Measurements from ENCODE around the gene GNB1L.

GNB1L gene

DNA sequence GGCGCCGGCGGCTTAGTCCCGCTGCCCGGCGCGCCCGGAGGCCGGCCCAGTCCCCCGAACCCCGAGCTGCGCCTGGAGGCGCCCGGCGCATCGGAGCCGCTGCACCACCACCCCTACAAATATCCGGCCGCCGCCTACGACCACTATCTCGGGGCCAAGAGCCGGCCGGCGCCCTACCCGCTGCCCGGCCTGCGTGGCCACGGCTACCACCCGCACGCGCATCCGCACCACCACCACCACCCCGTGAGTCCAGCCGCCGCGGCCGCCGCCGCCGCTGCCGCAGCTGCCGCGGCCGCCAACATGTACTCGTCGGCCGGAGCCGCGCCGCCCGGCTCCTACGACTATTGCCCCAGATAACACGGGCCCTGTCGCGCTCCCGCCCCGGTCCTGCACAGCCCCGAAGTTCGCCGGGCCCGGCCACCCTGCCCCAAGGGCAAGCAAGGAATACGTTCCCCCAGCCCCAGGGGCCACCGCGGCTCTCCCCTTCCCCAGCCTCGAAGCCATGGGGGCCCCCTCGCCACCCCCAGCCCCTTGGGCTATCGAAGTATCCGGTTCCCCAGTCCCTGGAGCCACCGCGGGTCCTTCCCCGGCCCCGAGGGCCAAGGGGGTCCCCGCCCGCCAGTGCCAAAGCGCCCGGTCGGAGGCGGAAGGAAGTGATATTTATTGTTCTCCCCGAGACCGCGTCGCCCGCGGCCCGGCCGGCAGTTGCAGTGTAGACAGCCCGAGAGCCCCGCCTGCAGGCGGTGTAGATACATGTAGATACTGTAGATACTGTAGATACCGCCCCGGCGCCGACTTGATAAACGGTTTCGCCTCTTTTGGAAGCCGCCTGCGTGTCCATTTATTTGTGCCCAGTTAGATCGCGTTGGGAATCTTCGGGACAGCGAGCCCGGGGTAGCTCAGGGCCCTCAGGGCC, 87.9 kb downstream of the GNB1L start:
- peaks cover 10% of the 10 kb centered on the region for H3K4me1 ChIP-seq (ENCODE audit: control insufficient read depth, insufficient read depth, low read length)
- H3K36me3 ChIP-seq (ENCODE audit: insufficient read depth, low read length), result peaks cover 42% of the 10 kb centered on the region
- H3K9ac ChIP-seq (ENCODE audit: low read depth, low read length), result no peak overlapping the region
- no peak overlapping the region for H3K4me2 ChIP-seq (ENCODE audit: low read length)
- H3K27me3 ChIP-seq (ENCODE audit: control insufficient read depth, insufficient read depth, low read length), result no peaks in the 10 kb centered on the region
- no peaks in the 10 kb centered on the region for H3K9me3 ChIP-seq (replicated peaks; ENCODE audit: low read length)
- no peak overlapping the region for H3K4me3 ChIP-seq (ENCODE audit: low read length)

DNA sequence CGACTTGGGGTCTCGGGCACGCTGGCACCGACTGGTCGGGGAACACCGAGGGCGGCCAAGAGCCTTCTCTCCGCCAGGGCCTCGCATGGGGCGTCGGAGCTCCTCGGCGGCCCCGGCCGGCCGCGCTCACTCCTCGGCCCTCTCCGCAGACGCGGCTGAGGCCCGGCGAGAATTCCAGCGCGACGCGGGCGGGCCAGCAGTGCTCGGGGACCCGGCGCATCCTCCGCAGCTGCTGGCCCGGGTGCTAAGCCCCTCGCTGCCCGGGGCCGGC, 88.5 kb downstream of the GNB1L start:
- Histone ChIP-seq H3K9me3 (replicated peaks; ENCODE audit: low read length) (no peaks in the 10 kb centered on the region), H3K27me3 (ENCODE audit: control insufficient read depth, insufficient read depth, low read length) (no peaks in the 10 kb centered on the region), H3K36me3 (ENCODE audit: insufficient read depth, low read length) (peaks cover 42% of the 10 kb centered on the region), H3K4me2 (ENCODE audit: low read length) (no peak overlapping the region), H3K4me1 (ENCODE audit: control insufficient read depth, insufficient read depth, low read length) (peaks cover 10% of the 10 kb centered on the region), H3K9ac (ENCODE audit: low read depth, low read length) (no peak overlapping the region), H3K4me3 (ENCODE audit: low read length) (no peak overlapping the region)

DNA sequence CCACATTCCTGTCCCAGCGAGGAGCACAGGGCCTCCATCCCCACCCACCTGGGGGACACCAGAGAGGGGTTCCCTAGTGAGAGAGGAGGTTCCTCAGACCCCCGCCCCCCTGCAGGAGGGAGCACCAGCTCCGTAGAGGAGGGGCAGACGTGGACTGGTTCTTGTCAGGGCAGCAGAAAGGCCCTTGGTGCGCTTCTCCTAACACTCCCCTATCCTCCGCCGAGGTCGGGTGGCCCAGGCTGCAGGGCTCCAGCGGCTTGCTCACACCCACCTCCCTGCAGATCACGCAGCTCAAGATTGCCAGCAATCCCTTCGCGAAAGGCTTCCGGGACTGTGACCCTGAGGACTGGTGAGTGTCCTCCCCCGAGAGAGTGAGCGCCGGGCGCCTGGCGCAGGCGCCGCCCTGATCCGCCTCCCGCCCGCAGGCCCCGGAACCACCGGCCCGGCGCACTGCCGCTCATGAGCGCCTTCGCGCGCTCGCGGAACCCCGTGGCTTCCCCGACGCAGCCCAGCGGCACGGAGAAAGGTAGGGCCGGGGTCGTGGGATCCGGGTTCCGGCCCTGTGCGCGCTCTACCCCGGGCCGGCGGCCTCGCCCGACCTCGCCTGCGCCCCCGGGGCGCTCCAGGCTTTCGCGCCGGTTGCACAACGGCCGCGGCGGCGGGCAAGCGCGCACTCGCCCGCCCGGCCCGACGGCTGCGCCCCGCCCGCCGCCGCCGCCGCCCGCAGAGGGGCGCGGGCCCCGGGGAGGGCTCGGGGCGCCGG, 89.0 kb downstream of the GNB1L start:
- no peak overlapping the region for H3K9ac ChIP-seq (ENCODE audit: low read depth, low read length)
- H3K36me3 ChIP-seq (ENCODE audit: insufficient read depth, low read length), result peaks cover 41% of the 10 kb centered on the region
- no peak overlapping the region for H3K4me3 ChIP-seq (ENCODE audit: low read length)
- H3K27me3 ChIP-seq (ENCODE audit: control insufficient read depth, insufficient read depth, low read length), result no peaks in the 10 kb centered on the region
- no peaks in the 10 kb centered on the region for H3K9me3 ChIP-seq (replicated peaks; ENCODE audit: low read length)
- peaks cover 10% of the 10 kb centered on the region for H3K4me1 ChIP-seq (ENCODE audit: control insufficient read depth, insufficient read depth, low read length)
- H3K4me2 ChIP-seq (ENCODE audit: low read length), result no peak overlapping the region

DNA sequence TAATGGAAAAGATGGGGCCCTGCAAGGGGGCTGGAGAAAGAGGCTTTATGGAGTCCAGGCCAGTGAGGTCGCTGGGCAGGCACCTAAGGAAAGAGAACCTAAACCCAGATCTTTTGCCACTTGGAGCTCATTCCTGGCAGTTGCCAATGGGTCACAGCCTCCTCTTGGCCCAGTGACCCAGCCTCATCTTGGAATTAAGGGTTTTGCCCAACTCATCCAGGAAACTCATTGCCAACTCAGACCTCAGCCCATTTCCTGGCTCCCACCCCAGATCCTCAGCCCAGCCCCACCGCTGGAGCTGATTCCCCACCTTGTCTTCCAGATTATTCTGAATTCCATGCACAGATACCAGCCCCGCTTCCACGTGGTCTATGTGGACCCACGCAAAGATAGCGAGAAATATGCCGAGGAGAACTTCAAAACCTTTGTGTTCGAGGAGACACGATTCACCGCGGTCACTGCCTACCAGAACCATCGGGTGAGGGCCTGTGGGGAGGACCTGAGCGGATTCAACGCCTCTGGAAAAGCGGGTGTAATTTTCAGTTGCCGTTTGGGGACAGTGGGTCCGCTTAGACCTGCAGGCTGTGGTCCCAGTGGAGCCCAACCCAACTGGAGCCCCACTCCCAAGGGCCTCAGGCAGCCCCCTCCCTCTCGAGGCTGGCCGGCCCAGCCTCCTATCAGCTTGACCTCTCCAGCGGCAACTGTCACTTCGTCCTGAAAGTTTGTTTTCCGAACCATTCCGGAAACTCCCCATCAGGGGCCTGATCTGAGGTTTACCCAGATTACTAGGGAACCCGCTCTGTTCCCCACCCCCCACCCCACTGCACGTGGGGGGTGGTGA, 89.8 kb downstream of the GNB1L start:
- no peak overlapping the region for H3K4me2 ChIP-seq (ENCODE audit: low read length)
- no peak overlapping the region for H3K9ac ChIP-seq (ENCODE audit: low read depth, low read length)
- no peaks in the 10 kb centered on the region for H3K27me3 ChIP-seq (ENCODE audit: control insufficient read depth, insufficient read depth, low read length)
- H3K36me3 ChIP-seq (ENCODE audit: insufficient read depth, low read length), result peaks cover 38% of the 10 kb centered on the region
- no peak overlapping the region for H3K4me3 ChIP-seq (ENCODE audit: low read length)
- peaks cover 10% of the 10 kb centered on the region for H3K4me1 ChIP-seq (ENCODE audit: control insufficient read depth, insufficient read depth, low read length)
- no peaks in the 10 kb centered on the region for H3K9me3 ChIP-seq (replicated peaks; ENCODE audit: low read length)

DNA sequence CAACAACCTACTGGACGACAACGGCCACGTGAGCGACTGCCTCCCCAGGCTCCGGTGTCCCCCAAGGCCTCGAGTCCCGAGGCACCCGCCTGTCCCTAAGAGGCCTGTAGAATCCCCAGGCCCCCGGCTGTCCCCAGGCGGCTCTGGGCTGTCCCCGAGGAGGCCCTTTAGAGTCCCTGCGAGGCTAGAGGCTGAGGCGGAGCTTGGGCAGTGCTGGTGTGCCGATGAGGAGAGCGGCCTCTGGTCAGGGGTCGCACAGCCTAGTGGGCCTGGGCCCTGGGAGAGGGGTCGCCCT, 90.4 kb downstream of the GNB1L start:
- peaks cover 33% of the 10 kb centered on the region for H3K36me3 ChIP-seq (ENCODE audit: insufficient read depth, low read length)
- H3K4me3 ChIP-seq (ENCODE audit: low read length), result no peak overlapping the region
- H3K27me3 ChIP-seq (ENCODE audit: control insufficient read depth, insufficient read depth, low read length), result no peaks in the 10 kb centered on the region
- H3K9me3 ChIP-seq (replicated peaks; ENCODE audit: low read length), result no peaks in the 10 kb centered on the region
- H3K9ac ChIP-seq (ENCODE audit: low read depth, low read length), result no peak overlapping the region
- H3K4me2 ChIP-seq (ENCODE audit: low read length), result no peak overlapping the region
- peaks cover 10% of the 10 kb centered on the region for H3K4me1 ChIP-seq (ENCODE audit: control insufficient read depth, insufficient read depth, low read length)

DNA sequence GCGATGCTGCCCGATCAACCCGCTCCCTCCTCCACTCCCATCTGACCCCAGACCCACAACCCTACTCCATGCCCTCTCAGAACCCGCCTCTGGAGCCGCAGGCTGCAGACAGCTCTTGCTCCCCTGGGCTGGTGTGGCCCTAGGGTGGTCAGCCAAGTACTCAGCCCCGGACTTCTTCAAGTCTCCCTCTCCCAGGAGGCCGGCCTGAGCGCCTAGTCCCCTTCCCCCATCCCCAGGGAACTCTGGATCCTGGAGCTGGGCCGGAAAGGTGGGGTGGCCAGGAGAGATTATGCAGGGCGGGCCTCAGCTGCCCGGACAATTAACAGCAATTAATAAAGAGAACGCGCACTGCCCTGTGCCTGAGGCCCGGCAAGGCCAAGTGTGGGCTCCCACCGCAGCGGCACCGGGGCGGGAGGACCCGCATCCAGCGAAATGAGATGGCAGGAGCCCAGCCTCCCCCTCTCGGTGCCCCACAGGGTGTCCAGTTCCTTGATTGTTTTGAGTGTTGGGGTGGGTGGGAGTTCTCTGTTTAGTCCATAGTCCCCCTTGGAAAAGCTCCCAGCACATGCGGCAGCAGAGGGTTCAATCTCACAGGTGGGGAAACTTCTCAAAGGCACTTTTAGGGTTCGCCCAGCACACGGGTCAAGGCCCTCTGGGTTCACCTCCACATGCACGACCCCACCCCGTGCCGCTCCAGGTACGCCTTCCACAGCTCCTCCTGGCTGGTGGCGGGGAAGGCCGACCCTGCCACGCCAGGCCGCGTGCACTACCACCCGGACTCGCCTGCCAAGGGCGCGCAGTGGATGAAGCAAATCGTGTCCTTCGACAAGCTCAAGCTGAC, 91.0 kb downstream of the GNB1L start:
- H3K4me3 ChIP-seq (ENCODE audit: low read length), result peak overlapping the region; percentile 75
- no peaks in the 10 kb centered on the region for H3K9me3 ChIP-seq (replicated peaks; ENCODE audit: low read length)
- H3K36me3 ChIP-seq (ENCODE audit: insufficient read depth, low read length), result peaks cover 29% of the 10 kb centered on the region
- peaks cover 10% of the 10 kb centered on the region for H3K4me1 ChIP-seq (ENCODE audit: control insufficient read depth, insufficient read depth, low read length)
- H3K27me3 ChIP-seq (ENCODE audit: control insufficient read depth, insufficient read depth, low read length), result no peaks in the 10 kb centered on the region
- peak overlapping the region; percentile 99 for H3K4me2 ChIP-seq (ENCODE audit: low read length)
- H3K9ac ChIP-seq (ENCODE audit: low read depth, low read length), result no peak overlapping the region

DNA sequence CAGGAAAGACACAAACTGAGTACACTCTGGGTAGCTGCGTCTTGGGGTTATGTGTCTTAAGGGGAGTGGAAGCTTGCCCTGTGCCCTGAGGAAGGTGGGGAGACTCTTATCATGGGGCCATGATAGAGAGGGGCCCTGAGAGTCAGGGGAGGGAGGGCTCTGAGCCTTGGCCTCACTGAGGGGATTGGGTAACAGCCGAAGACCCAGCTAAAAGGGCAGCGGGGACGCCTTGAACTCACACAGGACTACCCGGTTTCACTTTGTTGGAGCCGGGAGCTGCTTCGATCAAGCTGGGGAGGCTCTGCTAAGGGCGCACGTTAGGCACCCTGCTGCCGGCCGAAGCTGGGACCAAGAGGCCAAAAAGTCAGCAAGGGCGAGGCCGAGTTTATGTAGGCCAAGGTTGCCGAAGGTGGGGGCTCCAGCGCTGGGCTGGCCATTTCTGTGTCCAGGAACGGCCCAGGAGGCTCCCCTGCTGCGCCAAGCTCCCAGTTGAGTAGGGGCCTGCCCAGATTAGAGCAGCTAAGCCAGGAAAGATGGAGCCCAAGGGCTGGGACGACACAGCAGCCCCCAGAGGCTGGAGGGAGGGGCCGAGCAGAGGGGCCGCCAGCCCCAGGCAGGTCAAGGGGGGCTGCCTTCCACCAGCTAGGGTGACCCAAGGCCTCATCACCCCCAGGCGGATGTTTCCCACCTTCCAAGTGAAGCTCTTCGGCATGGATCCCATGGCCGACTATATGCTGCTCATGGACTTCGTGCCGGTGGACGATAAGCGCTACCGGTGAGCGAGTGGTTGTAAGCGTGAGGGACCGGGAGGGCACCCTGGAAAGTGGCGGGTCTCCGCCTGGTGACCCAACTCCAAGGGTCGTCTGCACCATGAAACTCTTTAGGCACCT, 91.9 kb downstream of the GNB1L start:
- Histone ChIP-seq H3K36me3 (ENCODE audit: insufficient read depth, low read length) (peaks cover 22% of the 10 kb centered on the region), H3K4me1 (ENCODE audit: control insufficient read depth, insufficient read depth, low read length) (peaks cover 10% of the 10 kb centered on the region), H3K9ac (ENCODE audit: low read depth, low read length) (peak overlapping the region; percentile 85), H3K27me3 (ENCODE audit: control insufficient read depth, insufficient read depth, low read length) (no peaks in the 10 kb centered on the region), H3K4me2 (ENCODE audit: low read length) (peak overlapping the region; percentile 99), H3K9me3 (replicated peaks; ENCODE audit: low read length) (no peaks in the 10 kb centered on the region), H3K4me3 (ENCODE audit: low read length) (peak overlapping the region; percentile 75)

DNA sequence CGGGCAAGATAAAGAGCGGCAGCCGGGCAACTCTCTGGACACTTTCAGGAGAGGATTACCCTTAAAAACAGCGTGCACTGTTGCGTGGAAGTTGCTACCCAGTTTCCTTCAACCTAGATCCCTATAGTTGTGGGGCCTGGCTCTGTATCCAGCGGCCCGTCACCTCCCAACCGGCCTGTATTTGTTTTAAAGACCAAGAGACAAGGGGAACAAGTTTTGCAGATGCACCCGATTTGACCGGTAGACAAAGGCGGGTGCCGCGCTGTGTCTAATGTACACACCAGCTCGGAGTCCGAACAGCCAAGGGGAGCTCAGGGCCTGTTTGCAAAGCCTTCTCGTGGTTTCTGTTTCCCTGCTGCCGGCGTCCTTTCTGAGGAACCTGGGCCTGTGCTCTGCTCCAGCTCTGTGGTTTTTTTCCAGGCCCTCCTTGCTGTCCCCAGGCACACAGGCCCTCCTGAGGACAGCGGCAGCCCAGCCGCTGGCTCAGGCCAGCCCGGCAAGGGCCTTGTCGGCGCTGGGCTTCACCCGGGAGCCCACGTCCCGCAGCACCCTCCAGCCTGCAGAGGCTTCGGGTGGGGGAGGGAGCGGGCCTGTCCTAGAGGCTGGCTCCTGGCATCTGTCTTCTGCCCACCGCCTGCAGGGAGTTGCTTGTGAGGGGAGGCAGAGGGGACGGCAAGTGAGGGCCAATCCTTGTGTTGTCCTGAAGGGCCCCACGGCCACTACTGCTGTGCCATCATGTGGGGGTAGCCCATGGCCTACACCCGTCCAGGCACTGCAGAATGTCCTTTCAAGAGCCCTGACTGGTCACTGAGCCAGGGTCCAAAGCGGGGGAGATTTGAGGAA, 92.7 kb downstream of the GNB1L start:
- H3K9ac ChIP-seq (ENCODE audit: low read depth, low read length), result peak overlapping the region; percentile 85

DNA sequence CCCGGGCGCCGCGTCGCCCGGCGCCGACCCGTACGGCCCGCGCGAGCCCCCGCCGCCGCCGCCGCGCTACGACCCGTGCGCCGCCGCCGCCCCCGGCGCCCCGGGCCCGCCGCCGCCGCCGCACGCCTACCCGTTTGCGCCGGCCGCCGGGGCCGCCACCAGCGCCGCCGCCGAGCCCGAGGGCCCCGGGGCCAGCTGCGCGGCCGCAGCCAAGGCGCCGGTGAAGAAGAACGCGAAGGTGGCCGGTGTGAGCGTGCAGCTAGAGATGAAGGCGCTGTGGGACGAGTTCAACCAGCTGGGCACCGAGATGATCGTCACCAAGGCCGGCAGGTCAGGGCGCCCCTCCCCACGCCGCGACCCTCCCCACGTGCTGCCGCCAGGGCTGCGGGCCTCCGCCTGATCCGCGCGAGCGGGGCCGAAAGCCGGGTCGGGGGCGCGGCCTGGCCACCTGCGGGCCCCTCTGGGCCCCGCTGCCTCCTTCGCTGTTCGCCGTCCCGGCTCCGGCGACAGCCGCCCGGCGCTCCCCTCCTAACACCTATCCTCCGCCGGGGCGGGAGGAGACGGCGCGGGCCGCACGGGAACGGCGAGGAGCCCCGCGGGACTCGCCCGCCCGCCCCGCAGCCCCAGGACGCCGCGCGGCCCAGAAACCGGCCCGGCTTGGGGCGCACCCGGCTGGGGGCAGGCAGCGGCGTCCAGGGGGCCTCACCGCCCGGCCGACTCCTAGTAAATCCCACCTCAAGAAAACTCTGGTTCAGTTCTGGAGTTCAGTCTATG, 93.5 kb downstream of the GNB1L start:
- peaks cover 4% of the 10 kb centered on the region for H3K27me3 ChIP-seq (ENCODE audit: control insufficient read depth, insufficient read depth, low read length)
- no peaks in the 10 kb centered on the region for H3K9me3 ChIP-seq (replicated peaks; ENCODE audit: low read length)
- peak overlapping the region; percentile 85 for H3K9ac ChIP-seq (ENCODE audit: low read depth, low read length)
- H3K4me1 ChIP-seq (ENCODE audit: control insufficient read depth, insufficient read depth, low read length), result peaks cover 10% of the 10 kb centered on the region
- H3K36me3 ChIP-seq (ENCODE audit: insufficient read depth, low read length), result peaks cover 17% of the 10 kb centered on the region
- peak overlapping the region; percentile 75 for H3K4me3 ChIP-seq (ENCODE audit: low read length)
- peak overlapping the region; percentile 99 for H3K4me2 ChIP-seq (ENCODE audit: low read length)

More for the DNA sequence above, 92.7 kb downstream of the GNB1L start:
- Histone ChIP-seq H3K4me1 (ENCODE audit: control insufficient read depth, insufficient read depth, low read length) (peaks cover 10% of the 10 kb centered on the region), H3K4me2 (ENCODE audit: low read length) (peak overlapping the region; percentile 99), H3K4me3 (ENCODE audit: low read length) (peak overlapping the region; percentile 75), H3K36me3 (ENCODE audit: insufficient read depth, low read length) (peaks cover 19% of the 10 kb centered on the region), H3K27me3 (ENCODE audit: control insufficient read depth, insufficient read depth, low read length) (no peaks in the 10 kb centered on the region), H3K9me3 (replicated peaks; ENCODE audit: low read length) (no peaks in the 10 kb centered on the region)
